WTC11 (cell line): ENCODE data around the gene PRSS57.

Source experiments
- ELF4 ChIP-seq: sonication (generic); formaldehyde crosslinking; IDR thresholded peaks from 2 replicates; pipeline ENCODE4 v1.8.1; 2022; ENCODE audit warnings: low read depth, mild to moderate bottlenecking, moderate library complexity, missing genetic modification reagents
- KAT7 ChIP-seq: sonication (generic); formaldehyde crosslinking; IDR thresholded peaks from 2 replicates; pipeline ENCODE4 v1.8.1; 2023; ENCODE audit warnings: missing genetic modification reagents, mild to moderate bottlenecking, borderline replicate concordance
- TF ChIP-seq, protein P1 (sequence below): sonication (generic); formaldehyde crosslinking; IDR thresholded peaks from 2 replicates; pipeline ENCODE4 v1.8.1; 2022; ENCODE audit warnings: mild to moderate bottlenecking, moderate library complexity, missing genetic modification reagents
- TF ChIP-seq, protein P2 (sequence below): fragments of 200-600 bp; IDR thresholded peaks from 2 replicates; pipeline ENCODE4 v1.8.0; 2022; ENCODE audit warnings: antibody characterized with exemption
- TF ChIP-seq, protein P3 (sequence below): sonication (generic); formaldehyde crosslinking; IDR thresholded peaks from 2 replicates; pipeline ENCODE4 v1.8.0; 2022; ENCODE audit warnings: mild to moderate bottlenecking, missing genetic modification reagents

DNA sequence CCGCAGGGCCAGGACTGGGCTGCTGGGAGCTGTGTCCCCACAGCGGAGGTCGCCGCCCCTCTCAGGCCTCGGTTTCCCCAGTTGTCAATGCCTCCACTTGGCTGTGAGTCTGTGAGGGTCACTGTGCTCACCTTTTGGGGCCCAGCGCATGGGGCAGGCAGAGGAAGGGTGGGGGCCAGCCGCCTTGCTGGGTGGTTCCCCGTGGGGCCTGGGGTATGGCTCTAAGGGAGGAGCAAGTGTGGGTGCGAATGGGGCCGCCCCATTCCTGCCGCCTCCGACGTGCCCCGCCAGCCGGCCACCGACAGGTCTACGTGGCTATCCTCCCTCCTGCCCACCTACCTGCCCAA lies 56.4 kb downstream of the PRSS57 start:
- TF ChIP-seq, protein P1, sequence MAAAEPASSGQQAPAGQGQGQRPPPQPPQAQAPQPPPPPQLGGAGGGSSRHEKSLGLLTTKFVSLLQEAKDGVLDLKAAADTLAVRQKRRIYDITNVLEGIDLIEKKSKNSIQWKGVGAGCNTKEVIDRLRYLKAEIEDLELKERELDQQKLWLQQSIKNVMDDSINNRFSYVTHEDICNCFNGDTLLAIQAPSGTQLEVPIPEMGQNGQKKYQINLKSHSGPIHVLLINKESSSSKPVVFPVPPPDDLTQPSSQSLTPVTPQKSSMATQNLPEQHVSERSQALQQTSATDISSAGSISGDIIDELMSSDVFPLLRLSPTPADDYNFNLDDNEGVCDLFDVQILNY (CRISPR knock-in tag): no peak
- TF ChIP-seq, protein P2, sequence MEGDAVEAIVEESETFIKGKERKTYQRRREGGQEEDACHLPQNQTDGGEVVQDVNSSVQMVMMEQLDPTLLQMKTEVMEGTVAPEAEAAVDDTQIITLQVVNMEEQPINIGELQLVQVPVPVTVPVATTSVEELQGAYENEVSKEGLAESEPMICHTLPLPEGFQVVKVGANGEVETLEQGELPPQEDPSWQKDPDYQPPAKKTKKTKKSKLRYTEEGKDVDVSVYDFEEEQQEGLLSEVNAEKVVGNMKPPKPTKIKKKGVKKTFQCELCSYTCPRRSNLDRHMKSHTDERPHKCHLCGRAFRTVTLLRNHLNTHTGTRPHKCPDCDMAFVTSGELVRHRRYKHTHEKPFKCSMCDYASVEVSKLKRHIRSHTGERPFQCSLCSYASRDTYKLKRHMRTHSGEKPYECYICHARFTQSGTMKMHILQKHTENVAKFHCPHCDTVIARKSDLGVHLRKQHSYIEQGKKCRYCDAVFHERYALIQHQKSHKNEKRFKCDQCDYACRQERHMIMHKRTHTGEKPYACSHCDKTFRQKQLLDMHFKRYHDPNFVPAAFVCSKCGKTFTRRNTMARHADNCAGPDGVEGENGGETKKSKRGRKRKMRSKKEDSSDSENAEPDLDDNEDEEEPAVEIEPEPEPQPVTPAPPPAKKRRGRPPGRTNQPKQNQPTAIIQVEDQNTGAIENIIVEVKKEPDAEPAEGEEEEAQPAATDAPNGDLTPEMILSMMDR: no peak
- TF ChIP-seq ELF4 (CRISPR knock-in tag): no peak
- TF ChIP-seq, protein P3, sequence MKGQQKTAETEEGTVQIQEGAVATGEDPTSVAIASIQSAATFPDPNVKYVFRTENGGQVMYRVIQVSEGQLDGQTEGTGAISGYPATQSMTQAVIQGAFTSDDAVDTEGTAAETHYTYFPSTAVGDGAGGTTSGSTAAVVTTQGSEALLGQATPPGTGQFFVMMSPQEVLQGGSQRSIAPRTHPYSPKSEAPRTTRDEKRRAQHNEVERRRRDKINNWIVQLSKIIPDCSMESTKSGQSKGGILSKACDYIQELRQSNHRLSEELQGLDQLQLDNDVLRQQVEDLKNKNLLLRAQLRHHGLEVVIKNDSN (CRISPR knock-in tag): no peak
- no peak for TF ChIP-seq KAT7 (CRISPR knock-in tag)
